Caco-2 (cell line): ENCODE measurements around the gene KIF6. TPM values are rescaled to one million over a fixed set of nuclear protein-coding genes. Genes with fewer than 3 reads are reported as not detected.
A peak's percentile ranks its signal among the peaks of the same experiment; 100 is the strongest.

Source experiments
- BruUV-seq: library from RNA; stranded (reverse); fragments of 400-500 nt; replicated peaks from 2 replicates; lab custom pipeline; 2021; lab: Mats Ljungman, UMichigan
- CTCF ChIA-PET: fragments of 300-600 bp; sonication (Branson Sonifier 250); formaldehyde crosslinking; loops from one replicate; lab custom pipeline; 2022; ENCODE audit warnings: antibody characterized with exemption; lab: Charles Lee
- POLR2A ChIA-PET: fragments of 300-600 bp; sonication (Branson Sonifier 250); formaldehyde crosslinking; loops from one replicate; lab custom pipeline; 2022; ENCODE audit warnings: antibody characterized with exemption; lab: Charles Lee
- DNase-seq, 2 experiments: peaks; one replicate each; pipeline versions ENCODE4 v3.0.0 to v3.0.0-alpha.2; 2020 to 2022
- H3K27me3 ChIP-seq: replicated peaks from 2 replicates; pipeline ENCODE4 v1.6.0; 2011; ENCODE audit warnings: low read length; ENCODE audit not compliant: control insufficient read depth, insufficient read depth
- H3K36me3 ChIP-seq: 2 replicates; pipeline ENCODE4 v1.5.1; 2011; ENCODE audit warnings: low read length; ENCODE audit not compliant: control insufficient read depth, insufficient read depth
- H3K4me1 ChIP-seq: fragments of 250-450 bp; sonication (Bioruptor Pico); 2 replicates; pipeline ENCODE4 v1.5.1; 2020; ENCODE audit warnings: mild to moderate bottlenecking
- H3K4me3 ChIP-seq: 2 replicates; pipeline ENCODE4 v1.5.1; 2011; ENCODE audit warnings: low read depth, mild to moderate bottlenecking, control low read depth, low read length
- H3K9me3 ChIP-seq: fragments of 250-450 bp; sonication (Bioruptor Pico); 2 replicates; pipeline ENCODE4 v1.5.1; 2020; ENCODE audit warnings: mild to moderate bottlenecking, moderate library complexity
- H3K27ac Mint-ChIP-seq: one replicate; pipeline ENCODE4 v1.8.0; 2022; ENCODE audit warnings: mixed read lengths; ENCODE audit not compliant: unreplicated experiment
- H3K27me3 Mint-ChIP-seq: one replicate; pipeline ENCODE4 v1.8.0; 2022; ENCODE audit warnings: mixed read lengths; ENCODE audit not compliant: insufficient read depth, unreplicated experiment
- H3K36me3 Mint-ChIP-seq: one replicate; pipeline ENCODE4 v1.8.0; 2022; ENCODE audit warnings: mild to moderate bottlenecking, mixed read lengths; ENCODE audit not compliant: insufficient read depth, unreplicated experiment
- H3K4me1 Mint-ChIP-seq: one replicate; pipeline ENCODE4 v1.8.0; 2022; ENCODE audit warnings: low read depth, mixed read lengths; ENCODE audit not compliant: unreplicated experiment
- H3K4me3 Mint-ChIP-seq: one replicate; pipeline ENCODE4 v1.8.0; 2022; ENCODE audit warnings: mild to moderate bottlenecking, moderate library complexity, mixed read lengths; ENCODE audit not compliant: unreplicated experiment
- H3K9me3 Mint-ChIP-seq: one replicate; pipeline ENCODE4 v1.8.0; 2022; ENCODE audit warnings: mixed read lengths; ENCODE audit not compliant: unreplicated experiment
- CTCF ChIP-seq, 2 experiments: fragments of 200-600 bp in 1 of 2; IDR thresholded peaks; 1 replicate in 1 of 2; 2 replicates in 1 of 2; pipeline versions ENCODE4 v1.5.1 to v1.8.0; 2011 to 2022; ENCODE audit warnings: antibody characterized with exemption in 1 of 2, control low read depth in 1 of 2, inconsistent platforms in 1 of 2, low read depth in 1 of 2, low read length in 1 of 2, mild to moderate bottlenecking in 1 of 2, moderate library complexity in 1 of 2; ENCODE audit not compliant: insufficient read depth in 1 of 2, severe bottlenecking in 1 of 2, unreplicated experiment in 1 of 2
- intact Hi-C: fragments of 100-400 bp; cut with micrococcal nuclease; formaldehyde crosslinking; loops from one replicate; pipeline ENCODE4 v1.10.0; 2022; ENCODE audit not compliant: unreplicated experiment
- total RNA-seq: library from RNA; stranded (reverse); gene quantifications from 2 replicates; pipeline ENCODE4 v1.2.3, GENCODE V29; 2022

The KIF6 gene
- total RNA-seq, 1 experiment from 2014 or later, result not detected

- H3K4me1 Mint-ChIP-seq, result no peaks in the 10 kb centered on the region
- BruUV-seq, result no TSS peak
- no peaks in the 10 kb centered on the region for H3K36me3 ChIP-seq
- POLR2A ChIA-PET, result no interaction called here
- CTCF ChIA-PET, result no interaction called here
- peaks cover 12% of the 10 kb centered on the region for H3K27me3 Mint-ChIP-seq
- no peaks in the 10 kb centered on the region for H3K36me3 Mint-ChIP-seq
- H3K4me1 ChIP-seq, result no peaks in the 10 kb centered on the region
- no peaks in the 10 kb centered on the region for H3K9me3 Mint-ChIP-seq
- intact Hi-C loops, result no loop called here
- no peak for DNase-seq
- no peak overlapping the region for H3K4me3 ChIP-seq
- TF ChIP-seq CTCF (IDR thresholded peaks at IDR 0.05; ENCODE audit: insufficient read depth in 1 of 2, low read depth in 1 of 2, low read length in 1 of 2, severe bottlenecking in 1 of 2, unreplicated experiment in 1 of 2), result no peak
- no peaks in the 10 kb centered on the region for H3K9me3 ChIP-seq
- peaks cover 2% of the 10 kb centered on the region; the same call in 1 of the 2 replicates for H3K27me3 ChIP-seq
- no peak overlapping the region for H3K27ac Mint-ChIP-seq
- H3K4me3 Mint-ChIP-seq, result no peak overlapping the region
Measured at GRCh38 chr6:39319621-39320362, 405.4 kb downstream of the KIF6 start.

GRCh38 chr6:39317256-39317655 is 408.0 kb downstream of the KIF6 start:
- Histone ChIP-seq H3K4me1 (no peaks in the 10 kb centered on the region), H3K36me3 (no peaks in the 10 kb centered on the region), H3K9me3 (no peaks in the 10 kb centered on the region), H3K4me3 (no peak overlapping the region), H3K27me3 (peaks cover 7% of the 10 kb centered on the region)
- Mint-ChIP-seq H3K27me3 (peaks cover 12% of the 10 kb centered on the region), H3K27ac (no peak overlapping the region), H3K36me3 (no peaks in the 10 kb centered on the region), H3K4me3 (no peak overlapping the region), H3K9me3 (no peaks in the 10 kb centered on the region), H3K4me1 (no peaks in the 10 kb centered on the region)
- no peak for TF ChIP-seq CTCF (IDR thresholded peaks at IDR 0.05; ENCODE audit: insufficient read depth in 1 of 2, low read depth in 1 of 2, low read length in 1 of 2, severe bottlenecking in 1 of 2, unreplicated experiment in 1 of 2)
- ChIA-PET POLR2A (no interaction called here), CTCF (no interaction called here)
- no TSS peak for BruUV-seq
- intact Hi-C loops, result no loop called here
- DNase-seq, result no peak

- POLR2A ChIA-PET, result interaction anchor here (0.5 kb wide), 1 partner anchor 345 kb away, joined by 3 read pairs; no protein-coding TSS in a partner anchor
- H3K4me1 Mint-ChIP-seq, result no peaks in the 10 kb centered on the region
- BruUV-seq, result no TSS peak
- Histone ChIP-seq H3K9me3 (no peaks in the 10 kb centered on the region), H3K36me3 (no peaks in the 10 kb centered on the region), H3K4me1 (no peaks in the 10 kb centered on the region), H3K4me3 (peak within 1 kb of the TSS; percentile 8), H3K27me3 (peaks cover 7% of the 10 kb centered on the region)
- H3K36me3 Mint-ChIP-seq, result peaks cover 8% of the 10 kb centered on the region
- intact Hi-C loops, result no loop called here
- CTCF ChIA-PET, result interaction anchor here (1.1 kb wide), 1 partner anchor 21 kb away, joined by 3 read pairs; no protein-coding TSS in a partner anchor
- H3K27ac Mint-ChIP-seq, result no peak within 1 kb of the TSS
- peak within 1 kb of the TSS; percentile 63 for H3K4me3 Mint-ChIP-seq
- no peak for TF ChIP-seq CTCF (IDR thresholded peaks at IDR 0.05; ENCODE audit: insufficient read depth in 1 of 2, low read depth in 1 of 2, low read length in 1 of 2, severe bottlenecking in 1 of 2, unreplicated experiment in 1 of 2)
- H3K9me3 Mint-ChIP-seq, result no peaks in the 10 kb centered on the region
- H3K27me3 Mint-ChIP-seq, result peaks cover 19% of the 10 kb centered on the region
- DNase-seq, result no peak
Measured at GRCh38 chr6:39314273-39314795, 410.9 kb downstream of the KIF6 start, which contains the start of gene KCNK17. Gene KCNK17 (minus strand): TSS chr6:39314419. CDS start chr6:39314320, 99 bp downstream.
